Choroid plexus epithelial cell (primary cell): ENCODE data around the gene PLEKHM3.
"Not testable (repeated sequence)": the region's sequence is repeated elsewhere in the genome, so short reads cannot be mapped to it uniquely, and the experiment has no call there.

Experiments used
- DNase-seq: peaks from one replicate; pipeline ENCODE4 v3.0.0-alpha.2; 2010; ENCODE audit warnings: low read depth
- H3K4me3 ChIP-seq: 2 replicates; pipeline ENCODE4 v1.5.1; 2011; ENCODE audit warnings: low read depth, mild to moderate bottlenecking, control low read depth, low read length, moderate library complexity
- TF ChIP-seq, protein P1 (sequence below): conservative IDR thresholded peaks from 2 replicates; pipeline ENCODE4 v1.5.1; 2011; ENCODE audit warnings: low read depth, mild to moderate bottlenecking, control low read depth, inconsistent platforms, low read length, moderate library complexity

The PLEKHM3 gene

DNA sequence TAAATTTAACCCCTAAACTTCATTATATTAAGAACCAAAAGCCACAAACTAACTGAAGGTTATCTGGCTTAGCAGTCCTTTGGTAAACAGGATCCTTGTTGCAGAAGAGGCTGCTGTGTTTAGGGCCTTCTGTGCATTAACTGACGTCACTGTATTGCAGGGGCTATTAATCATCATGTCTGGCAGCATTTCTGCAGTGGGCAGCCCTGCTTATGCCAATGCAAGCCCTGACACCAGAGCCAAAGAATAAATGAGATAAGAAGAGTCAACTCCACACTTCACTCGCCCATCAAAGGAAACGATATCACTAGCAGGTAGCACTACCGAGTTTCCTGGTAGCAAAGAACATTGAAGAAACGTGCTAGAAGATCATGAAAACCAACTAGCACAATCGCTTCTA lies 110.6 kb downstream of the PLEKHM3 start:
- DNase-seq, result no peak
- no peak overlapping the region for H3K4me3 ChIP-seq
- TF ChIP-seq, protein P1, sequence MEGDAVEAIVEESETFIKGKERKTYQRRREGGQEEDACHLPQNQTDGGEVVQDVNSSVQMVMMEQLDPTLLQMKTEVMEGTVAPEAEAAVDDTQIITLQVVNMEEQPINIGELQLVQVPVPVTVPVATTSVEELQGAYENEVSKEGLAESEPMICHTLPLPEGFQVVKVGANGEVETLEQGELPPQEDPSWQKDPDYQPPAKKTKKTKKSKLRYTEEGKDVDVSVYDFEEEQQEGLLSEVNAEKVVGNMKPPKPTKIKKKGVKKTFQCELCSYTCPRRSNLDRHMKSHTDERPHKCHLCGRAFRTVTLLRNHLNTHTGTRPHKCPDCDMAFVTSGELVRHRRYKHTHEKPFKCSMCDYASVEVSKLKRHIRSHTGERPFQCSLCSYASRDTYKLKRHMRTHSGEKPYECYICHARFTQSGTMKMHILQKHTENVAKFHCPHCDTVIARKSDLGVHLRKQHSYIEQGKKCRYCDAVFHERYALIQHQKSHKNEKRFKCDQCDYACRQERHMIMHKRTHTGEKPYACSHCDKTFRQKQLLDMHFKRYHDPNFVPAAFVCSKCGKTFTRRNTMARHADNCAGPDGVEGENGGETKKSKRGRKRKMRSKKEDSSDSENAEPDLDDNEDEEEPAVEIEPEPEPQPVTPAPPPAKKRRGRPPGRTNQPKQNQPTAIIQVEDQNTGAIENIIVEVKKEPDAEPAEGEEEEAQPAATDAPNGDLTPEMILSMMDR, result no peak

DNA sequence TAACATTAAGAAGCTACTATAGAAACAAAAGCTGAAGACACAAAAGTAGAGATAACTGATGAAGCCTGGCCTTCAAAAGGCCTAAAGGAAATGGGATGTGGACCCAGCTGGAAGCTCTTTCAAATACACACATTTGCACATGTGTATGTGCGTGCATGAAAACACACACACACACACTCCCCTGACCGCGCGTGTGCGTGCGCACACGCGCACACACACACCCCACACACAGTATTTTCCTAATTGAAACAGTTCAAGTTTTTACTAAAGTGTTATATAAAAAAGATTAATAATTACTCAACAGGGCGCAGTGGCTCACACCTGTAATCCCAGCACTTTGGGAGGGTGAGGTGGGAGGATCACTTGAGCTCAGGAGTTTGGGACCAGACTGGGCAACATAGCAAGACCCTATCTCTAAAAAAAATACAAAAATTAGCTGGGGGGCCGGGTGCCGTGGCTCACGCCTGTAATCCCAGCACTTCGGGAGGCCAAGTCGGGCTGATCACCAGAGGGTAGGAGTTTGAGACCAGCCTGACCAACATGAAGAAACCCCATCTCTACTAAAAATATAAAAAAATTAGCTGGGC lies 111.5 kb downstream of the PLEKHM3 start:
- TF ChIP-seq, protein P1, result no peak
- DNase-seq, result no peak
- no peak overlapping the region for H3K4me3 ChIP-seq

DNA sequence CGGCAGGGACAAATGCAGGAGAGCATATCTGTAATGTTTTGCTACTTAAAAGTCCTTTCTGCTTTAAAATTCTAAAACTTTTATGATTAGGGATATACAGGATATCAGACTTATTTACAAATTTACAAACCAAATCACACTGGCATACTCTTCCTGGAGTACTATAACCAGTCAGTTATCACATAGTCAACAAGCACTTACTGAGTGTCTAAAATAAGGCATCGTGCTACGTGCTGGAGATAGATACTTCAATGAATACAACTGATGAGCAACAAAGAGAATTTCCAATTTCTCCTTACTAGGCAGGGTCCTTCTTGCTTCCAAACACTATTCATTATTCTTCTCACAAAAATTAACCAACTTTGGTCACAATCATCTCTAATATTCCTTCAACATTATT lies 113.5 kb downstream of the PLEKHM3 start:
- TF ChIP-seq, protein P1, result no peak
- no peak for DNase-seq

DNA sequence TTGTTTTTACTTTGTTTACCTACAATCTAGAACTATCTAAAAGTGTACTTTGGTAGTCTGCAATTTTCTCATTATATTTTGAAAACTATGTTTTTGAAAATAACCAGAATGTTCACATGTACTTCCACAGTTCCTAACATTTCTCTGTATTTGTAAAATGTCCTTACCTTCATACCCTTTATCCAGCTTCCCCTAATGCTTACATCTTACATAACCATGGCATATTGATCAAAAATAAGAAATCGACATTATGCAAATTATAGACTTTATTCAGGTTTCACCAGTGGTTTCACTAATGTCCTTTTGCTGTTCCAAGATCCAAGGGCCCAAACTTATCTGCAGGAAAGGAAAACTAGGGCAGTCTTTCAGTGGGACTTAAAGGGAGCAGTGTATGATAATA lies 114.1 kb downstream of the PLEKHM3 start:
- DNase-seq, result no peak
- H3K4me3 ChIP-seq, result no peak overlapping the region
- TF ChIP-seq, protein P1, result no peak

More for the DNA sequence above, 113.5 kb downstream of the PLEKHM3 start:
- H3K4me3 ChIP-seq, result no peak overlapping the region

DNA sequence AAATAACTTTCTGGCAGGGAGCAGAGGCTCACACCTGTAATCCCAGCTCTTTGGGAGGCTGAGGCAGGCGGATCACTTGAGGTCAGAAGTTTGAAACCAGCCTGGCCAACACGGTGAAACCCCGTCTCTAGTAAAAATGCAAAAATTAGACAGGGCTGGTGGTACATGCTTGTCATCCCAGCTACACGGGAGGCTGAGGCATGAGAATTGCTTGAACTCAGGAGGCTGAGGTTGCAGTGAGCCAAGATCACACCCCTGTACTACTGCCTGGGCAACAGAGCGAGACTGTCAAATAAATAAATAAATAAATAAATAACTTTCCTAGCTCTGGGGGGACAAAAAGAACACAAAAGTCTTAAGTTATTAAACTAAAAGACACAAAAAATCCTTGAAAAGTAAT lies 118.8 kb downstream of the PLEKHM3 start:
- DNase-seq, H3K4me3 ChIP-seq: not testable (repeated sequence)

DNA sequence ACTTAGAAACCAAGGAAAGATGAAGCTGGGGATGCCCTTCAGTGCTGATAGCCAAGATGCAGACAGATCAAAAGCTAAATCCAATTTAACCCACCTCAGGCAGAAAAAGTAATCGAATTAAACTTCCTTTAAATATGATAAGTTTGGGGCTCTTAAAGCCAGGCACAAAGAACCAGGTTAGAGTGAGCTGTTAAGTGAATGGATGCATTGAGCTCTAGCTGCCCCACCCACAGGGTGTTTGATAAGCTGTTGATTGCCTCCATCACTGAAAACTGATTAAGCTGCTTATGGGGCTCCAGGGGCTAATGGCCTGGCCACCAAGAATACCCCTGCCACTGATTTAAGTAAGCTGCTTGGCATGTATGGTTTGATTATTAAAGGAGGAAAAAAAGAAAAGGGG lies 119.8 kb downstream of the PLEKHM3 start:
- no peak for DNase-seq
- H3K4me3 ChIP-seq, result no peak overlapping the region
- TF ChIP-seq, protein P1, result no peak

DNA sequence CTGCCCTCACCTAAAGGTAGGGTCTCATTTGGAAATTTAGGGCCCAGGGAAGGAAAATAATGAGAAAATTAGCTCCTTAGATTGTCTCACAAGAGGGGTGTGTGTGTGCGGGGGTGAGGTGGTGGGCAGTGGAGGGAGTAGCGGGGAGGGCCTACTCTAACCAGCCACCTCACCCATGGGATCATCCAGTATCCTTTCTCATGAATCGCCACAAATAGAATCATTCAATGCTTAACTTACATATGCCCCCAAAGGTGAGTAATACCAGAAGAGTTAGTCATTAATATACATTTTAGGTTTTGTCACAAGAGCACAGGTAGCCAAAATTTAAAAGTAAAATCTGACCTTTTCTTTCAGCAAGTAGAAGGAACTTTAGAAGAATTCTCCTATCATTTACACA lies 122.1 kb downstream of the PLEKHM3 start:
- no peak overlapping the region for H3K4me3 ChIP-seq
- no peak for DNase-seq
- TF ChIP-seq, protein P1, result no peak
